Measurements from ENCODE around the gene ZNF750.
"Not testable (repeated sequence)": the region's sequence is repeated elsewhere in the genome, so short reads cannot be mapped to it uniquely, and the experiment has no call there.

The ZNF750 gene

DNA sequence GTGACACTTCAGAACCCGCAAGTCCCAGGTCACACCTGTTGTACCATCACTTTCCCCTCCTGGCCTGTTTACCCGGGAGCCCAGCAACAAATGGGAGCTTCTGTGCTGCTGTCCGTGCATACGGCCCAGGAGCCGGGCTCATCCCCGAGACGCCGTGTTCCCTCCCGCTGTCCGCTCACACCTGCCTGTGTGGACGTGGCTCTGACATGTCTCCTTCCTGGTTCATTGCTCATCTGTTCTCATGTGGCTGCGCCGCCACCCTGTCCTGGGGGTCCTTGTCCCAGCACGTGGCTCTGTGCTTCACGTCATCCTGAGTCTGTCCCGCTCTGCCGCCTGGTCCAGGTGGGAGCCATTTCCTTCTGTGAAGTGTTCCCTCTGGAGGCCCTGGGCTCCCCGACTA is 50.0 kb downstream of the ZNF750 start:
- no peaks in the 10 kb centered on the region for H3K36me3 ChIP-seq (ENCODE audit: control insufficient read depth, insufficient read depth, low read length)
- H3K9ac ChIP-seq (ENCODE audit: low read length): no peak overlapping the region
- H3K4me3 ChIP-seq (ENCODE audit: low read length): no peak overlapping the region
- H3K27me3 ChIP-seq (ENCODE audit: control insufficient read depth, insufficient read depth, low read length): no peaks in the 10 kb centered on the region
- H3K4me1 ChIP-seq (ENCODE audit: control insufficient read depth, insufficient read depth, low read length): no peaks in the 10 kb centered on the region
- no peaks in the 10 kb centered on the region for H3K9me3 ChIP-seq (ENCODE audit: control insufficient read depth, low read length)

DNA sequence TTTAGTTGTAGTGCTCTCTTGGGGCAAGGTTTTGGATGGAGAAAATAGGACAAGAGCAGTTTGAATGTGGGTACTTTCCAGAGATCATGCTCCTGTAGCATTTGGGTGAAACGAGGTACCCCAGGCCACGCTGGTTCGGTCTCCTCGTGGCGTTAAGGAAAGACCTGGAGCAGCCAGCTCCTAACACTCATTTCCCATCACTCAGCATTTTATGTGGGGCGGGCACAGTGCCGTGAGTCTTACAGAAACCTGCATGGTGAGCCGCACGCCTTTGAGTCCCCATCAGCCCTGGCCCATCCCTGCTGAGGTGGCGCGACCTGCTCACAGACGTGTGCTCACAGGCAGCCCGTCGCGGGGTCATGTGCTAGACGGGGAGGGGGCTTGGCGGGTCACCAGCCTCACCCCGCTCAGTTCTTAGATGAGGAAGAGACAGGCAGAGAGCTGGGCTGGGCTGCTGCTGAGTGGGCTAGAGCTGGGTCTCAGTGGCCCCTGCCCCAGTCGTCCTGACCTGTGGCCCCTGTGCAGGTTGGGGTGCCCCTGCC is 50.7 kb downstream of the ZNF750 start:
- Histone ChIP-seq H3K9ac (ENCODE audit: low read length) (no peak overlapping the region), H3K27me3 (ENCODE audit: control insufficient read depth, insufficient read depth, low read length) (no peaks in the 10 kb centered on the region), H3K9me3 (ENCODE audit: control insufficient read depth, low read length) (no peaks in the 10 kb centered on the region), H3K4me1 (ENCODE audit: control insufficient read depth, insufficient read depth, low read length) (no peaks in the 10 kb centered on the region), H3K4me3 (ENCODE audit: low read length) (no peak overlapping the region), H3K36me3 (ENCODE audit: control insufficient read depth, insufficient read depth, low read length) (no peaks in the 10 kb centered on the region)

DNA sequence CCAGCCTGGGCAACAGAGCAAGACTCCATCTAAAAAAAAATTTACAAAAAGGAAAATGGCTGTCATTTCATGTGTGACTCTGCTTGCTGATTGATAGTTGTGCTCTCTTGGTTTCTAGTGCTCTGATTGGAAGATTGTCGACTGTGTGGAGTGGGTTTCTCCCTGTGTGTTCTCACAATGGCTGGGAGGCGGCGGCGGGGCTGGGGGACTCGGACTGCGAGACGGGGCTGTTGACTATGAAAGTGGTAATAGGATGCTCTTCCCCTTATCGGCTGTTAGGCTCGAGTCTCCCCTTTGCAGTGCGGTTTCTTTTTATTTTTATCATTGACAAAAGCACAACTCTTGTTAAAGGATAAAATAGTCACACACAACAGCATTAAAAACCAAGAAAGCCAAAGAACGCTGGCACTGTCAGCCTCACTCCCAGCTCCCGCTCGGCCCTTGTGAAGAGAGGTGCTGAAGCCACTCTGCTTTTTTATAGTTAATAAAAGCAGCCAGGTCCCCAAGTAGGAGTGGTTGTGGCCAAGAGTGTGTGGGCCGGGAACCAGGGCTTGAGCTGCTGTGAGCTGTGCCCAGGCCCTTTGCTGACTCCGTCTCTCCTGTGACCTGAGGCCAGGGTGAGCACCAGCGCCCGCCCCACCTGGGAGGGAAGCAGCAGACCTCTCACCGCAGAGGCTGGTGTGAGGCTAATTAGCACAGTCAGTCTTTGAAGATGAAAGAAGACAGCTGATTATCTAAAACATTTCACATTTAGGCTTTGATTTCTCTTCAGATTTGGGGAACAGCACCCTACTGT is 51.4 kb downstream of the ZNF750 start:
- Histone ChIP-seq H3K36me3 (ENCODE audit: control insufficient read depth, insufficient read depth, low read length) (no peaks in the 10 kb centered on the region), H3K9ac (ENCODE audit: low read length) (no peak overlapping the region), H3K4me1 (ENCODE audit: control insufficient read depth, insufficient read depth, low read length) (no peaks in the 10 kb centered on the region), H3K4me3 (ENCODE audit: low read length) (no peak overlapping the region), H3K9me3 (ENCODE audit: control insufficient read depth, low read length) (no peaks in the 10 kb centered on the region), H3K27me3 (ENCODE audit: control insufficient read depth, insufficient read depth, low read length) (no peaks in the 10 kb centered on the region)

DNA sequence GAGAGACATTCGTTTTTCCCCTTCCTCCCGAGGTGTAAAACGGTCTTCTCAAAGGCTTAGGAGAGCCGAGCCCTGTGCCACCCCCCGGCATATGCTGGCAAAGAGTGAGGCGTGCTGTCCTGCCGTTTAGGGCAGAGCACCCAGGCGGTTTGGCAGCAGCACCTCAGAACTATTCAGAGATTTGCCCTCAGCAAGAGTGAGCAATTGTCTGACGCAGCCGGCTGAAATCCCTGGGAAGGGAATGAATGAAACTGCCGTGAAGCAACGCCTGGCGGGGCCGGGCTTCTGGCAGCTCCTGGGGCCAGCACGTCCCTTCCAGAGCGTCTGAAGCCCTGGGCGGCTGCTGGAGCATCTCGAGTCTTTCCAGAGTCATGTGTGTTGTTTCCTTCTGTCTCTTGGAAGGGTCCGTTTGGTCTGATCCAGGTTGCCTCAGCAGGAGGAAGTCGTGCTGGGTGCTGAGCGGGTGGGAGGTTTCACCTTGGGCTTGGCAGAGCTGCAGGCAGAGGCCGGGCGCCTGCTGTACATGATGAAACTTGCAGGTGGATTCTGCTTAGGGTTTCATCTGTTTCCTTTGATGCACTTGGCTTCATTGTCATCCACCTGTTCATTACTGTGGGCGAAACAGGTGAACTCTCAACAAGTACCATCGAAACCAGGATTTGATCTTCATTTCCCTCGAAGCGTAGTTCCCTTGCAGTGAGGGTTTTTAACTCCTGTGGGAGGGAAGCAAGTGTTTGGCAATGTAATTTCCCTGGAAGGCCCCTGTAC is 52.6 kb downstream of the ZNF750 start:
- H3K4me3 ChIP-seq (ENCODE audit: low read length): no peak overlapping the region
- H3K36me3 ChIP-seq (ENCODE audit: control insufficient read depth, insufficient read depth, low read length): no peaks in the 10 kb centered on the region
- no peak overlapping the region for H3K9ac ChIP-seq (ENCODE audit: low read length)
- H3K4me1 ChIP-seq (ENCODE audit: control insufficient read depth, insufficient read depth, low read length): no peaks in the 10 kb centered on the region
- H3K9me3 ChIP-seq (ENCODE audit: control insufficient read depth, low read length): no peaks in the 10 kb centered on the region
- H3K27me3 ChIP-seq (ENCODE audit: control insufficient read depth, insufficient read depth, low read length): no peaks in the 10 kb centered on the region

DNA sequence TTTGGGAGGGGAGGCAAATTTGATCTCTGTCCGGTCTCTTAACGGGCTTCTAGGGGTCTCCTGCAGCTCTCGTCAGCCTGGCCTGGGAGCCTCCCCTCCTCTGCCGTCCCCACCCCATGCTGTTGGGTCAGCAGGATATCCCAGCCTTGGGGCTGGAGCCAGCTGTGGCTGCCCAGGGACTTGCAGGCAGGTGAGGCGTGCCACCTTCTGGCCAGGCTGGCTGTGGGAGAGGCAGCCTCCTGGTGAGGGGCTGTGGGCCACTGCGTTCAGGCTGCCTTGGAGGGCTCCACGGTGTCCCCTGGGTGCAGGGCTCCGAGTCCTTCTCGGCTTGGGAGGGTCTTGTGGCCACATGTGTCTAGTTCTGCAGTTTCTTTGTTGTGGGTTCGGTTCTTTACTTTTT is 53.4 kb downstream of the ZNF750 start:
- no peaks in the 10 kb centered on the region for H3K4me1 ChIP-seq (ENCODE audit: control insufficient read depth, insufficient read depth, low read length)
- no peaks in the 10 kb centered on the region for H3K36me3 ChIP-seq (ENCODE audit: control insufficient read depth, insufficient read depth, low read length)
- H3K27me3 ChIP-seq (ENCODE audit: control insufficient read depth, insufficient read depth, low read length): no peaks in the 10 kb centered on the region
- H3K4me3 ChIP-seq (ENCODE audit: low read length): no peak overlapping the region
- H3K9me3 ChIP-seq (ENCODE audit: control insufficient read depth, low read length): no peaks in the 10 kb centered on the region
- no peak overlapping the region for H3K9ac ChIP-seq (ENCODE audit: low read length)

DNA sequence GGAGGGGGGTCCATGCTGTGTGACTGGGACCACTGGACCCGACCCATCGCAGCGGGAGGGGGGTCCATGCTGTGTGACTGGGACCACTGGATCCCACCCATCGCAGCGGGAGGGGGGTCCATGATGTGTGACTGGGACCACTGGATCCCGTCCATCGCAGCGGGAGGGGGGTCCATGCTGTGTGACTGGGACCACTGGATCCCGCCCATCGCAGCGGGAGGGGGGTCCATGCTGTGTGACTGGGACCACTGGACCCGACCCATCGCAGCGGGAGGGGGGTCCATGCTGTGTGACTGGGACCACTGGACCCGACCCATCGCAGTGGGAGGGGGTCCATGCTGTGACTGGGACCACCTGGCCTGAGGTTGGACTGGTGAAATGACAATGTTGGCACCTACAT is 54.2 kb downstream of the ZNF750 start:
- H3K36me3 ChIP-seq (ENCODE audit: control insufficient read depth, insufficient read depth, low read length); H3K4me1 ChIP-seq (ENCODE audit: control insufficient read depth, insufficient read depth, low read length); H3K9ac ChIP-seq (ENCODE audit: low read length); H3K27me3 ChIP-seq (ENCODE audit: control insufficient read depth, insufficient read depth, low read length); H3K4me3 ChIP-seq (ENCODE audit: low read length); H3K9me3 ChIP-seq (ENCODE audit: control insufficient read depth, low read length): not testable (repeated sequence)

DNA sequence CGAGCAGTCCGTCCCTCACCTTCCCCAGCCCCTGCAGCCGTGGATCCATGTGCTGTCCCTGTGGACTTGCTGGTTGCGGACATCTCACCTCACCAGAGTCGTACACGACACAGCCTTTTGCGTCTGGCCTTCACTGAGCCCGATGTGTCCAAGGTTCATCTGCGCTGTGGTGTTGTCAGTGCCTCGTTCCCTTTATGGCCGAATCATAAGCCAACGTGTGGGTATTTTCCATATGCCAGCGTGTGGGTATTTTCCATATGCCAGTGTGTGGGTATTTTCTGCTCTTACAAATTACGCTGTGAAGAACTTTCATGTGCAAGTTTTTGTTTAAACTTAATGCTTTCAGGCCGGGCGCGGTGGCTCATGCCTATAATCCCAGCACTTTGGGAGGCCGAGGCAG is 56.3 kb downstream of the ZNF750 start:
- H3K9ac ChIP-seq (ENCODE audit: low read length): no peak overlapping the region
- H3K36me3 ChIP-seq (ENCODE audit: control insufficient read depth, insufficient read depth, low read length): no peaks in the 10 kb centered on the region
- no peaks in the 10 kb centered on the region for H3K9me3 ChIP-seq (ENCODE audit: control insufficient read depth, low read length)
- no peaks in the 10 kb centered on the region for H3K27me3 ChIP-seq (ENCODE audit: control insufficient read depth, insufficient read depth, low read length)
- H3K4me1 ChIP-seq (ENCODE audit: control insufficient read depth, insufficient read depth, low read length): no peaks in the 10 kb centered on the region
- no peak overlapping the region for H3K4me3 ChIP-seq (ENCODE audit: low read length)

DNA sequence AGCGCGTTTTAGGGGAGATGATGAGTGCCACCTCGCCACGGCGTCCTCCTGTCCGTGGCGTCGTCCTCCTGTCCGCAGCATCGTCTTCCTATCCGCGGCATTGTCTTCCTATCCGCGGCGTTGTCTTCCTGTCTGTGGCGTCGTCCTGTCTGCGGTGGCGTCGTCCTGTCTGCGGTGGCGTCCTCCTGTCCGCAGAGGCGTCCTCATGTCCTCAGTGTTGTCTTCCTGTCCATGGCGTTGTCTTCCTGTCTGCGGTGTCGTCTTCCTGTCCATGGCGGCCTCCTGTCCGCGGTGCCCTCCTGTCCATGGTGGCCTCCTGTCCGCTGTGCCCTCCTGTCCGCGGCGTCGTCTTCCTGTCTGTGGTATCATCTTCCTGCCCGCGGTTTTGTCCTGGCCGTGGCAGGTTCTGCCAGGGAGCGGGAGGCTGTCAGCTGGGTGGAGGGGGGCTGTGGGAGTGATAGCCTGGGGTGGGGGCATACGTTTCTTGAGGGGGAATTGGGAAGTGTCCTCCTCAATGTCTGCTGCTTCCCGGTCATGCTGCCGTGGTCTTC is 57.1 kb downstream of the ZNF750 start:
- no peak overlapping the region for H3K9ac ChIP-seq (ENCODE audit: low read length)
- no peaks in the 10 kb centered on the region for H3K36me3 ChIP-seq (ENCODE audit: control insufficient read depth, insufficient read depth, low read length)
- H3K9me3 ChIP-seq (ENCODE audit: control insufficient read depth, low read length): no peaks in the 10 kb centered on the region
- no peaks in the 10 kb centered on the region for H3K27me3 ChIP-seq (ENCODE audit: control insufficient read depth, insufficient read depth, low read length)
- no peaks in the 10 kb centered on the region for H3K4me1 ChIP-seq (ENCODE audit: control insufficient read depth, insufficient read depth, low read length)
- H3K4me3 ChIP-seq (ENCODE audit: low read length): no peak overlapping the region

DNA sequence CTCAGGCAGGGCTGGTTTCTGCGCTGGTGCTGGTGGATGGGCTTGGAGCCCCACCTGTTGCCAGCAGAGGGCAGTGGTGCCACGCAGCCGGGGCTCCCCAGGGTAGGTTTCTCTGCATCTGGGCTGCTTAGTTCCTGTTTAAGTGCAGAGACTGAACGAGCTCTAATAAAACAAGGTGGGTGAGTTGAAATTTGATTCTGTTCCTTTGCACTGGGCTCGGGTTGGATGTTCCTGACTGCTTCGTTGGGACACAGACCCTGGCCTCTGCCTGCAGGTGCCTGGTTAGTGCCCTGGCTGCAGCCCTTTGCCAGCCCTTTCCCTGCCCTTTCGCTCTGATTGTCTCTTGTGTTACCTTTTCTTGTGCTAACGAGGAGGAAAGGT is 57.9 kb downstream of the ZNF750 start:
- Histone ChIP-seq H3K27me3 (ENCODE audit: control insufficient read depth, insufficient read depth, low read length) (no peaks in the 10 kb centered on the region), H3K4me3 (ENCODE audit: low read length) (no peak overlapping the region), H3K36me3 (ENCODE audit: control insufficient read depth, insufficient read depth, low read length) (no peaks in the 10 kb centered on the region), H3K9ac (ENCODE audit: low read length) (no peak overlapping the region), H3K4me1 (ENCODE audit: control insufficient read depth, insufficient read depth, low read length) (no peaks in the 10 kb centered on the region), H3K9me3 (ENCODE audit: control insufficient read depth, low read length) (no peaks in the 10 kb centered on the region)

DNA sequence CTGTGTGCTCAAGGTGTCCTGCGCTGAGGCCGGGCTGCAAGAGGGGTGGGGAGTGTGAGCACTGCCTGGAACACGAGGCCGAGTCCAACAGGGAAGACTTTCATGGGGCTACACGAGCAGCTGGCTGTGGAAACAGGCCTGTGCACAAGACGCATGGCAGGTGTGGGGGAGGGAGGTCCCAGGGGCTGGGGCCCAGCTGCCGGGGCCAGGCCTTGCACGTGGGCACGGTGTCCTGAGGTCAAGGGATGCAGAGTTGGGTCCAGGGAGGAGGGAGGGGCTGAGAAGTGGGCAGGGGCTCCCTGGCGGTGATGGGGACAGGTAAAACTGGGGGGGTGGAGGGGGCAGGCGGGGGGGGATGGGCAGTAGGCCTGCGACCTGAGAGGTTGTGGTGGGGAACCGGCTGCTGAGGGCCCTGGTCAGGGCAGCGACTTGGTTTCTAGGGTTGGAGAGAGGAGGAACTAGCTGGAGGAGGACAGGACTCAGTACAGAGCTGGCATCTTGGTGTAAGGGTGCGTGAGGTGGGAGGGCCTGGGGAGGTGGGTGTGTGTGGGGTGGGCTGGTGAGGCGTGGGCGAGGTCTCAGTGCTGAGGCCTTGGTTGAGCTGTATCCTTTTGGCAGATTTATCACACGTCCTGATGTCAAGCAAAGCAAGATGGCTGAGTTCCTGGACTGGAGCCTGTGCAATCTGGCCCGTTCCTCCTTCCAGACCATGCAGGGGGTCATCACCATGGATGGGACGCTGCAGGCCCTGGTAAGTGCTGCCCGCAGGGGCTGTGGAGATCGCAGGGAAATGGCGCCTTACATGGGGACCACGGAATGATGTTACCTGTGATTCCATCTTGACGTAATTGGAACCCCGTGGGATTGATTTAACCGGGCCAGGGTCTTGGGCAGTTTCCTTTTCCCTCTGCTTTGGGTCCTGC is 58.6 kb downstream of the ZNF750 start:
- Histone ChIP-seq H3K9me3 (ENCODE audit: control insufficient read depth, low read length) (no peaks in the 10 kb centered on the region), H3K4me1 (ENCODE audit: control insufficient read depth, insufficient read depth, low read length) (no peaks in the 10 kb centered on the region), H3K4me3 (ENCODE audit: low read length) (no peak overlapping the region), H3K36me3 (ENCODE audit: control insufficient read depth, insufficient read depth, low read length) (no peaks in the 10 kb centered on the region), H3K9ac (ENCODE audit: low read length) (no peak overlapping the region), H3K27me3 (ENCODE audit: control insufficient read depth, insufficient read depth, low read length) (no peaks in the 10 kb centered on the region)

DNA sequence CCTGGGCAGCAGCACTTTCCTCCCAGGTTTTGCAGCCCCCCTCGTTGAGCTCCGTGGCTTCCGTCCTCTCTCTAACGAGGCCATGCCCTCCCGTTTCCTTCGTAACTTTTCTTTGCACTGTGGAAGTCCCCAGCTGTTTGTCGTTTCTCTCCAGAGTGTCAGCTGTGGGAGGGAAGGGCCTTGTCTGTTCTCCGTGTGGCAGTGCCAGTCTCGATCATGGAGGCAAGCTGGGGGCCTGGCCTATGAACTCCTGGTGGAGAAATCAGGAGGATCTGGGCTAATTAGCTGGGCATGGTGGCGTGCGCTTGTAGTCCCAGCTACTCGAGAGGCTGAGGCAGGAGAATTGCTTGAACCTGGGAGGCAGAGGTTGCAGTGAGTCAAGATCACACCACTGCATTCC is 59.6 kb downstream of the ZNF750 start:
- Histone ChIP-seq H3K27me3 (ENCODE audit: control insufficient read depth, insufficient read depth, low read length) (no peaks in the 10 kb centered on the region), H3K4me3 (ENCODE audit: low read length) (no peak overlapping the region), H3K9me3 (ENCODE audit: control insufficient read depth, low read length) (no peaks in the 10 kb centered on the region), H3K4me1 (ENCODE audit: control insufficient read depth, insufficient read depth, low read length) (peaks cover 3% of the 10 kb centered on the region), H3K36me3 (ENCODE audit: control insufficient read depth, insufficient read depth, low read length) (no peaks in the 10 kb centered on the region), H3K9ac (ENCODE audit: low read length) (no peak overlapping the region)

Measured in mucosa of stomach (tissue), 1 donor.